RWPE1 (cell line): ENCODE measurements around the gene REELD1.

Experiments used
- CTCF ChIA-PET: fragments of 350-600 bp; sonication (Branson Sonifier 250); formaldehyde crosslinking; extraction: SDS; loops from one replicate; lab custom pipeline; 2021; lab: Yijun Ruan, JAX
- POLR2A ChIA-PET: fragments of 400-600 bp; formaldehyde crosslinking; extraction: SDS; loops from one replicate; lab custom pipeline; 2020; ENCODE audit warnings: antibody characterized with exemption; ENCODE audit not compliant: low non-redundant PET; lab: Yijun Ruan, JAX
- DNase-seq: peaks from one replicate; pipeline ENCODE4 v3.0.0; 2012; ENCODE audit warnings: low spot score
- H3K27ac ChIP-seq: fragments of 450-650 bp; 2 replicates; pipeline ENCODE4 v1.5.1; 2017
- CTCF ChIP-seq: fragments of 450-650 bp; conservative IDR thresholded peaks from 2 replicates; pipeline ENCODE4 v1.5.1; 2017; ENCODE audit warnings: low read depth, mild to moderate bottlenecking

REELD1 gene

GRCh38 chr4:146244496-146244895, 30.2 kb downstream of the REELD1 start:
- CTCF ChIA-PET = interaction anchor here (0.6 to 0.7 kb wide), 3 partner anchors 544 to 667 kb away, joined by 3 to 4 read pairs (median 3); no protein-coding TSS in a partner anchor
- POLR2A ChIA-PET = no interaction called here
- TF ChIP-seq CTCF = no peak
- H3K27ac ChIP-seq = no peak overlapping the region
- DNase-seq = no peak

- ChIA-PET POLR2A (no interaction called here), CTCF (interaction anchor here (0.6 kb wide), 1 partner anchor 641 kb away, joined by 3 read pairs; no protein-coding TSS in a partner anchor)
- no peak overlapping the region for H3K27ac ChIP-seq
- no peak for TF ChIP-seq CTCF
- no peak for DNase-seq
Observed at GRCh38 chr4:146245246-146245645, 30.9 kb downstream of the REELD1 start.

GRCh38 chr4:146245850-146246249, 31.5 kb downstream of the REELD1 start:
- CTCF ChIA-PET = no interaction called here
- no peak for DNase-seq
- no peak overlapping the region for H3K27ac ChIP-seq
- no peak for TF ChIP-seq CTCF
- POLR2A ChIA-PET = no interaction called here

- no peak for TF ChIP-seq CTCF
- H3K27ac ChIP-seq = no peak overlapping the region
- CTCF ChIA-PET = no interaction called here
- POLR2A ChIA-PET = no interaction called here
- DNase-seq = no peak
Observed at GRCh38 chr4:146246381-146246780, 32.0 kb downstream of the REELD1 start.

GRCh38 chr4:146247356-146247755, 33.0 kb downstream of the REELD1 start:
- ChIA-PET POLR2A (no interaction called here), CTCF (interaction anchor here (0.6 kb wide), 1 partner anchor 1349 kb away, joined by 3 read pairs; no protein-coding TSS in a partner anchor)
- no peak for DNase-seq
- no peak overlapping the region for H3K27ac ChIP-seq
- TF ChIP-seq CTCF = no peak

- no peak overlapping the region for H3K27ac ChIP-seq
- no peak for TF ChIP-seq CTCF
- no peak for DNase-seq
- ChIA-PET POLR2A (no interaction called here), CTCF (interaction anchor here (0.7 kb wide), 1 partner anchor 22 kb away, joined by 4 read pairs; no protein-coding TSS in a partner anchor)
Observed at GRCh38 chr4:146252969-146253611, 38.8 kb downstream of the REELD1 start.
